ENCODE data around the gene CSTF2T. TPM values are rescaled to one million over a fixed set of nuclear protein-coding genes. Genes with fewer than 3 reads are reported as not detected.

CSTF2T gene
- total RNA-seq, 1 experiment from 2014 or later = 22.4 TPM

DNA sequence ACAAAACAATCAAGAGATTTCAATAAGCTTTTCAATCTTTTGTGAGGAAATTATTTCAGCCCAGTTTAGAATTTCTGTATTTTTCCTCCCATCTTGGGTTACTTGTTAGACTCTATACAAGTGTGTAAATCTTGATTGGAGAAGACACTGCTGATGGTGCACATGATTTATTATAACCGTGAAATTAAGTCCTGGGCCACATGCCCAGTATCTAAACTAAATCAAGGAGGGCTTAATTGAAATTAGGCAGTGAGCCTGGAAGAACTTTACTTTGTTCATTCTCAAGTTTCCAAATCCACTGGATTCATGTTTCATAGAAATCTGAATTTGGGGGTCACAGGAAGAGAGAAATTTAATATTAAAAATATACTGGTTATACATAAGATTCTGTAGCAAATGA is 44.5 kb downstream of the CSTF2T start:
- no peak overlapping the region for H2AFZ ChIP-seq
- CTCF ChIA-PET = no interaction called here
- no peaks in the 10 kb centered on the region for H3K4me1 ChIP-seq (replicated peaks; ENCODE audit: insufficient read depth)
- no peaks in the 10 kb centered on the region for H4K20me1 ChIP-seq (ENCODE audit: insufficient read depth)
- no peaks in the 10 kb centered on the region for H3K9me2 ChIP-seq (ENCODE audit: insufficient read depth)
- no peaks in the 10 kb centered on the region for H3K27me3 ChIP-seq (ENCODE audit: insufficient read depth, low read depth)
- no peak overlapping the region for H3K4me2 ChIP-seq
- no TSS peak for BruUV-seq (replicated peaks)
- H3K27ac ChIP-seq = no peak overlapping the region
- no peaks in the 10 kb centered on the region for H3K36me3 ChIP-seq (ENCODE audit: low read depth)
- POLR2A ChIA-PET (ENCODE audit: unreplicated experiment) = no interaction called here
- no peaks in the 10 kb centered on the region for H3K9me3 ChIP-seq (ENCODE audit: insufficient read depth, low read depth)
- H3K4me3 ChIP-seq = no peak overlapping the region
- H3K79me2 ChIP-seq (ENCODE audit: low read depth) = no peaks in the 10 kb centered on the region
- no peaks in the 10 kb centered on the region for H3F3A ChIP-seq (ENCODE audit: insufficient read depth, low read depth)
- no peak for TF ChIP-seq EZH2 (IDR thresholded peaks at IDR 0.05; ENCODE audit: low read depth)
- TF ChIP-seq, protein P1, sequence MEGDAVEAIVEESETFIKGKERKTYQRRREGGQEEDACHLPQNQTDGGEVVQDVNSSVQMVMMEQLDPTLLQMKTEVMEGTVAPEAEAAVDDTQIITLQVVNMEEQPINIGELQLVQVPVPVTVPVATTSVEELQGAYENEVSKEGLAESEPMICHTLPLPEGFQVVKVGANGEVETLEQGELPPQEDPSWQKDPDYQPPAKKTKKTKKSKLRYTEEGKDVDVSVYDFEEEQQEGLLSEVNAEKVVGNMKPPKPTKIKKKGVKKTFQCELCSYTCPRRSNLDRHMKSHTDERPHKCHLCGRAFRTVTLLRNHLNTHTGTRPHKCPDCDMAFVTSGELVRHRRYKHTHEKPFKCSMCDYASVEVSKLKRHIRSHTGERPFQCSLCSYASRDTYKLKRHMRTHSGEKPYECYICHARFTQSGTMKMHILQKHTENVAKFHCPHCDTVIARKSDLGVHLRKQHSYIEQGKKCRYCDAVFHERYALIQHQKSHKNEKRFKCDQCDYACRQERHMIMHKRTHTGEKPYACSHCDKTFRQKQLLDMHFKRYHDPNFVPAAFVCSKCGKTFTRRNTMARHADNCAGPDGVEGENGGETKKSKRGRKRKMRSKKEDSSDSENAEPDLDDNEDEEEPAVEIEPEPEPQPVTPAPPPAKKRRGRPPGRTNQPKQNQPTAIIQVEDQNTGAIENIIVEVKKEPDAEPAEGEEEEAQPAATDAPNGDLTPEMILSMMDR (conservative IDR thresholded peaks at IDR 0.05) = no peak
- DNase-seq = no peak
- intact Hi-C loops (cut with micrococcal nuclease; ENCODE audit: unreplicated experiment) = no loop called here

DNA sequence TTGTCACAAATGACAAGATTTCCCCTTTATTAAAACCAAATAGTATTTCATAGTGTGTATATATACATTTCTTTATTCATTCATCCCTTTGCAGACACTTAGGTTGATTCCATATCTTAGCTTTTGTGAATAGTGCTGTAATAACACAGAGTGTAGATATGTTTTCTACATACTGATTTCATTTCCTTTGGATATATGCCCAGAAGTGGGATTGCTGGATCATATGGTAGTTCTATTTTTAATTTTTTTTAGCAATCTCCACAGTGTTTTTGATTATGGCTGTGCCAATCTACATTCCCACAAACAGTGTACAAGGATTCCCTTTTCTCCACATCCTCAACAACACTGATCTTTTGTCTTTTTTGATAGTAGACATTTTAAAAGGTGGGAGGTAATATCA is 46.4 kb downstream of the CSTF2T start:
- H3K9me3 ChIP-seq (ENCODE audit: insufficient read depth, low read depth) = no peaks in the 10 kb centered on the region
- H2AFZ ChIP-seq = no peak overlapping the region
- BruUV-seq (replicated peaks) = no TSS peak
- H3K27ac ChIP-seq = no peak overlapping the region
- CTCF ChIA-PET = no interaction called here
- no peaks in the 10 kb centered on the region for H3K4me1 ChIP-seq (replicated peaks; ENCODE audit: insufficient read depth)
- H3K79me2 ChIP-seq (ENCODE audit: low read depth) = no peaks in the 10 kb centered on the region
- no peak for TF ChIP-seq EZH2 (IDR thresholded peaks at IDR 0.05; ENCODE audit: low read depth)
- TF ChIP-seq, protein P1 (conservative IDR thresholded peaks at IDR 0.05) = no peak
- no peak overlapping the region for H3K4me3 ChIP-seq
- POLR2A ChIA-PET (ENCODE audit: unreplicated experiment) = no interaction called here
- no peaks in the 10 kb centered on the region for H3K9me2 ChIP-seq (ENCODE audit: insufficient read depth)
- no peaks in the 10 kb centered on the region for H4K20me1 ChIP-seq (ENCODE audit: insufficient read depth)
- no peaks in the 10 kb centered on the region for H3K36me3 ChIP-seq (ENCODE audit: low read depth)
- no peak overlapping the region for H3K4me2 ChIP-seq
- no peak for DNase-seq
- no peaks in the 10 kb centered on the region for H3K27me3 ChIP-seq (ENCODE audit: insufficient read depth, low read depth)
- intact Hi-C loops (cut with micrococcal nuclease; ENCODE audit: unreplicated experiment) = no loop called here
- H3F3A ChIP-seq (ENCODE audit: insufficient read depth, low read depth) = no peaks in the 10 kb centered on the region

DNA sequence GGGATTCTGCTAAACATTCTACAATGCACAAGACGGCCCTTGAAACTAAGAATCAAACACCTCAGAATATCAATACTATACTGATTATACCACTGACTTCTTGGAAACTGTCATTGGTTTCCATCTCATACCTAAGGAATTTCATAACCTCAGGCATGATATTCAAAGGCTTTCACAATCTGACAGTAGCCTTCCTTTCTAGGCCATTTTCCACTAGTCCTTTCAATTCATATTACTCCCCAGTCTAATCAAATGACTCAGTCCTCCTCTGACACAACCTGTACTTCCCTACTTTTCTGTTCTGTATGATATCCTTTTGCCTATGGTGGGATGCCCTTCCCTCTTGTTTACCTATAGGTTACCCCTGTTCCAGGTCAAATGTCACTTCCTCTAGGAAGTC is 48.3 kb downstream of the CSTF2T start:
- Histone ChIP-seq H2AFZ (no peak overlapping the region), H3K4me2 (no peak overlapping the region), H3K79me2 (ENCODE audit: low read depth) (no peaks in the 10 kb centered on the region), H3K9me3 (ENCODE audit: insufficient read depth, low read depth) (no peaks in the 10 kb centered on the region), H4K20me1 (ENCODE audit: insufficient read depth) (no peaks in the 10 kb centered on the region), H3K9me2 (ENCODE audit: insufficient read depth) (no peaks in the 10 kb centered on the region), H3K4me1 (replicated peaks; ENCODE audit: insufficient read depth) (no peaks in the 10 kb centered on the region), H3K36me3 (ENCODE audit: low read depth) (no peaks in the 10 kb centered on the region), H3F3A (ENCODE audit: insufficient read depth, low read depth) (no peaks in the 10 kb centered on the region), H3K27ac (no peak overlapping the region), H3K27me3 (ENCODE audit: insufficient read depth, low read depth) (no peaks in the 10 kb centered on the region), H3K4me3 (no peak overlapping the region)
- POLR2A ChIA-PET (ENCODE audit: unreplicated experiment) = no interaction called here
- DNase-seq = no peak
- intact Hi-C loops (cut with micrococcal nuclease; ENCODE audit: unreplicated experiment) = no loop called here
- CTCF ChIA-PET = no interaction called here
- BruUV-seq (replicated peaks) = no TSS peak
- TF ChIP-seq EZH2 (IDR thresholded peaks at IDR 0.05; ENCODE audit: low read depth) = no peak
- TF ChIP-seq, protein P1 (conservative IDR thresholded peaks at IDR 0.05) = no peak

Measured in PC-9 (cell line).